HepG2 (cell line): ENCODE results near the gene FBXO33. TPM values are rescaled to one million over a fixed set of nuclear protein-coding genes. Genes with fewer than 3 reads are reported as not detected.
A peak's percentile ranks its signal among the peaks of the same experiment; 100 is the strongest.

Source experiments
- ARNT ChIP-seq: fragments of 450-650 bp; IDR thresholded peaks from 2 replicates; pipeline ENCODE4 v1.6.1; 2017
- FOXP1 ChIP-seq, 2 experiments: fragments of 450-650 bp in 1 of 2; IDR thresholded peaks; 2 replicates each; pipeline ENCODE4 v1.6.1; 2017 to 2018; ENCODE audit warnings: antibody characterized with exemption in 1 of 2
- GATAD2A ChIP-seq: IDR thresholded peaks from 2 replicates; pipeline ENCODE4 v1.6.1; 2016
- HMGXB4 ChIP-seq, 2 experiments: sonication (generic) in 1 of 2; formaldehyde crosslinking in 1 of 2; IDR thresholded peaks; 2 replicates each; pipeline versions ENCODE4 v1.4.0 to v1.6.1; 2018 to 2020; ENCODE audit warnings: missing genetic modification reagents in 2 of 2, borderline replicate concordance in 1 of 2, low read depth in 1 of 2, mild to moderate bottlenecking in 1 of 2, missing biosample characterization in 1 of 2
- MED8 ChIP-seq: sonication (generic); formaldehyde crosslinking; IDR thresholded peaks from 2 replicates; pipeline ENCODE4 v1.8.1; 2023; ENCODE audit warnings: mild to moderate bottlenecking, missing genetic modification reagents; ENCODE audit not compliant: insufficient replicate concordance
- PLRG1 ChIP-seq: fragments of 450-650 bp; conservative IDR thresholded peaks from 2 replicates; pipeline ENCODE4 v1.6.1; 2016
- POLR2AphosphoS5 ChIP-seq: IDR thresholded peaks from 2 replicates; pipeline ENCODE4 v1.6.1; 2012; ENCODE audit warnings: low read depth, low read length
- SOX6 ChIP-seq, 2 experiments: fragments of 450-650 bp in 1 of 2; sonication (generic) in 1 of 2; formaldehyde crosslinking in 1 of 2; IDR thresholded peaks; 2 replicates each; pipeline versions ENCODE4 v1.4.0 to v1.6.1; 2017 to 2020; ENCODE audit warnings: antibody characterized with exemption in 1 of 2, mild to moderate bottlenecking in 1 of 2, missing genetic modification reagents in 1 of 2
- SP1 ChIP-seq, 2 experiments: fragments of 450-650 bp in 1 of 2; sonication (generic) in 1 of 2; formaldehyde crosslinking in 1 of 2; IDR thresholded peaks; 2 replicates each; pipeline versions ENCODE4 v1.4.0 to v1.6.1; 2016 to 2020; ENCODE audit warnings: missing genetic modification reagents in 1 of 2
- TRIM22 ChIP-seq: fragments of 450-650 bp; IDR thresholded peaks from 2 replicates; pipeline ENCODE4 v1.6.1; 2017
- ZBTB40 ChIP-seq, 2 experiments: fragments of 450-650 bp in 1 of 2; sonication (generic) in 1 of 2; formaldehyde crosslinking in 1 of 2; IDR thresholded peaks; 2 replicates each; pipeline versions ENCODE4 v1.6.1 to v1.8.0; 2016 to 2022; ENCODE audit warnings: antibody characterized with exemption in 1 of 2, mild to moderate bottlenecking in 1 of 2, missing genetic modification reagents in 1 of 2
- ZNF83 ChIP-seq: sonication (generic); formaldehyde crosslinking; IDR thresholded peaks from 2 replicates; pipeline ENCODE4 v1.4.0; 2020; ENCODE audit warnings: missing genetic modification reagents, mild to moderate bottlenecking, borderline replicate concordance
- polyA plus RNA-seq, 8 experiments: library from polyadenylated mRNA; depleted of rRNA in 3 of 8; stranded (reverse) in 7 of 8; unstranded in 1 of 8; fragments of >200 nt; fragmentation: Illumina TruSeq in 4 of 8; extraction: Trizol in 4 of 8; gene quantifications; 2 replicates each; pipeline versions ENCODE4 v1.2.1 to v1.2.3, GENCODE V29; 2011 to 2016; ENCODE audit warnings: low read depth in 4 of 8, missing spikeins in 1 of 8, mixed read lengths in 1 of 8; ENCODE audit not compliant: insufficient read depth in 1 of 8
- total RNA-seq, 5 experiments: library from RNA; depleted of rRNA; stranded (reverse); fragments of >200 nt; fragmentation: Illumina TruSeq; extraction: Trizol; gene quantifications; 2 replicates each; pipeline ENCODE4 v1.2.3, GENCODE V29; 2016; ENCODE audit warnings: low read depth in 1 of 5

FBXO33 gene
- total and polyA plus RNA-seq, 2 of the 13 experiments (the other 11 are each of a cell fraction or from before 2014, with no cell fraction given): 15.5 to 16.9 TPM

GRCh38 chr14:39360316-39360715 lies 71.9 kb downstream of the FBXO33 start (continued):
- 0 out of 2 replicates have a peak, but pooled peaks have one; percentile 6 for TF ChIP-seq ZBTB40 (IDR thresholded peaks at IDR 0.05)
- no peak for TF ChIP-seq ZBTB40 (CRISPR knock-in tag; IDR thresholded peaks at IDR 0.05)
- 0 out of 2 replicates have a peak, but pooled peaks have one; percentile 70 for TF ChIP-seq TRIM22
- peak; percentile 60; the same call in 1 of the 2 replicates for TF ChIP-seq FOXP1 (IDR thresholded peaks at IDR 0.05)
- no peak for TF ChIP-seq FOXP1 (CRISPR knock-in tag; IDR thresholded peaks at IDR 0.05)
- peak; percentile 26; the same call in 1 of the 2 replicates for TF ChIP-seq ARNT
- TF ChIP-seq HMGXB4 (CRISPR knock-in tag; IDR thresholded peaks at IDR 0.05; ENCODE audit: borderline replicate concordance in 1 of 2, low read depth in 1 of 2): no peak
- TF ChIP-seq POLR2AphosphoS5: 0 out of 2 replicates have a peak, but pooled peaks have one; percentile 24
- no peak for TF ChIP-seq SP1 (IDR thresholded peaks at IDR 0.05)
- TF ChIP-seq SP1 (CRISPR knock-in tag; IDR thresholded peaks at IDR 0.05): no peak
- no peak for TF ChIP-seq GATAD2A
- no peak for TF ChIP-seq MED8 (CRISPR knock-in tag)
- peak; percentile 88; the same call in 1 of the 2 replicates for TF ChIP-seq SOX6 (IDR thresholded peaks at IDR 0.05)
- TF ChIP-seq SOX6 (CRISPR knock-in tag; IDR thresholded peaks at IDR 0.05): no peak
- TF ChIP-seq ZNF83: no peak
- 0 out of 2 replicates have a peak, but pooled peaks have one; percentile 64 for TF ChIP-seq PLRG1
- TF ChIP-seq, all 625 proteins: peak for 7
